K562 (cell line): ENCODE measurements around the gene ISCA1. TPM values are rescaled to one million over a fixed set of nuclear protein-coding genes. Genes with fewer than 3 reads are reported as not detected.
A peak's percentile ranks its signal among the peaks of the same experiment; 100 is the strongest.

Source experiments
- ATAC-seq: fragments of 200-7000 bp; cut with Tn5 transposase; 3 replicates; pipeline ENCODE4 v1.9.1; 2020; ENCODE audit warnings: moderate library complexity
- BruUV-seq: library from RNA; stranded (reverse); fragments of 400-500 nt; replicated peaks from 2 replicates; lab custom pipeline; 2021; lab: Mats Ljungman, UMichigan
- CTCF ChIA-PET: fragments of 300-600 bp; formaldehyde crosslinking; extraction: SDS; loops from one replicate; lab custom pipeline; 2021; ENCODE audit warnings: low intra/inter-chr PET ratio; lab: Yijun Ruan, JAX
- POLR2A ChIA-PET: fragments of 300-600, 350-650 bp; sonication (Branson Sonifier 250); formaldehyde crosslinking; extraction: SDS; loops from one replicate; lab custom pipeline; 2021; ENCODE audit warnings: antibody characterized with exemption, inconsistent platforms; lab: Yijun Ruan, JAX
- DNase-seq, 4 experiments: peaks; one replicate each; pipeline versions ENCODE4 v3.0.0 to v3.0.0-alpha.2; 2011 to 2018; ENCODE audit warnings: low spot score in 3 of 4, mixed read lengths in 3 of 4; ENCODE audit errors: extremely low read depth in 1 of 4
- FAIRE-seq: peaks from 2 replicates; lab custom pipeline; 2011; peaks lifted over from hg19 to GRCh38; lab: Jason Lieb, UNC
- H2AFZ ChIP-seq: 2 replicates; pipeline ENCODE4 v1.6.0; 2011; ENCODE audit warnings: low read depth, low read length, control low read depth, inconsistent platforms
- H3K27ac ChIP-seq: fragments of 200-600 bp; 3 replicates; pipeline ENCODE4 v1.8.0; 2011; ENCODE audit warnings: low read depth, mild to moderate bottlenecking, control low read depth, inconsistent platforms, low read length, moderate library complexity, mixed read lengths; ENCODE audit errors: extremely low read depth
- H3K27me3 ChIP-seq, 2 experiments: fragments of 300-600 bp in 1 of 2; 2 replicates in 1 of 2; 3 replicates in 1 of 2; pipeline versions ENCODE4 v1.6.0 to v1.8.0; 2011; ENCODE audit warnings: inconsistent platforms in 2 of 2, low read length in 2 of 2, mild to moderate bottlenecking in 1 of 2, mixed read lengths in 1 of 2, moderate library complexity in 1 of 2; ENCODE audit not compliant: control insufficient read depth in 2 of 2, insufficient read depth in 2 of 2
- H3K36me3 ChIP-seq: fragments of 300-600 bp; 3 replicates; pipeline ENCODE4 v1.8.0; 2011; ENCODE audit warnings: mild to moderate bottlenecking, low read length, inconsistent platforms; ENCODE audit not compliant: control insufficient read depth, insufficient read depth
- H3K4me1 ChIP-seq, 2 experiments: fragments of 200-600 bp in 1 of 2; replicated peaks in 1 of 2; 2 replicates in 1 of 2; 3 replicates in 1 of 2; pipeline versions ENCODE4 v1.5.1 to v1.8.0; 2011; ENCODE audit warnings: inconsistent platforms in 2 of 2, low read length in 2 of 2, mild to moderate bottlenecking in 1 of 2, mixed read lengths in 1 of 2, moderate library complexity in 1 of 2; ENCODE audit not compliant: control insufficient read depth in 2 of 2, insufficient read depth in 2 of 2
- H3K4me2 ChIP-seq: 2 replicates; pipeline ENCODE4 v1.6.1; 2011; ENCODE audit warnings: low read length, control low read depth, inconsistent platforms, mixed read lengths; ENCODE audit not compliant: insufficient read depth
- H3K4me3 ChIP-seq: fragments of 200-600 bp; sonication (generic), shearing (Covaris generic); 2 replicates; pipeline ENCODE4 v1.5.1; 2016; ENCODE audit warnings: control low read depth, inconsistent platforms
- H3K79me2 ChIP-seq: fragments of 200-600 bp; 3 replicates; pipeline ENCODE4 v1.8.0; 2011; ENCODE audit warnings: low read length, inconsistent platforms; ENCODE audit not compliant: control insufficient read depth, insufficient read depth
- H3K9ac ChIP-seq, 2 experiments: 2 replicates each; pipeline versions ENCODE4 v1.6.0 to v1.6.1; 2011; ENCODE audit warnings: low read depth in 2 of 2, low read length in 2 of 2, control low read depth in 1 of 2, inconsistent platforms in 1 of 2, mild to moderate bottlenecking in 1 of 2, mixed read lengths in 1 of 2; ENCODE audit not compliant: insufficient read depth in 1 of 2
- H3K9me1 ChIP-seq: one replicate; pipeline ENCODE4 v1.6.0; 2011; ENCODE audit warnings: inconsistent platforms, mild to moderate bottlenecking, low read length, moderate library complexity; ENCODE audit not compliant: control insufficient read depth, insufficient read depth
- H3K9me3 ChIP-seq: replicated peaks from 2 replicates; pipeline ENCODE4 v1.5.1; 2011; ENCODE audit warnings: low read depth, low read length, inconsistent platforms; ENCODE audit not compliant: control insufficient read depth, insufficient read depth
- H4K20me1 ChIP-seq: replicated peaks from 2 replicates; pipeline ENCODE4 v1.6.1; 2011; ENCODE audit warnings: low read length, inconsistent platforms, mixed read lengths; ENCODE audit not compliant: control insufficient read depth, insufficient read depth
- ATF7 ChIP-seq: fragments of 450-650 bp; IDR thresholded peaks from 2 replicates; pipeline ENCODE4 v1.7.1; 2014; ENCODE audit warnings: mild to moderate bottlenecking, moderate library complexity
- CEBPG ChIP-seq, 3 experiments: fragments of 200-800 bp in 1 of 3; sonication (Bioruptor generic) in 1 of 3; sonication (generic) in 1 of 3; formaldehyde crosslinking in 1 of 3; IDR thresholded peaks in 2 of 3; conservative IDR thresholded peaks in 1 of 3; 2 replicates each; pipeline versions ENCODE4 v1.6.1 to v1.8.0; 2016 to 2022; ENCODE audit warnings: missing compliant biosample characterization in 2 of 3, missing genetic modification characterization in 2 of 3, mild to moderate bottlenecking in 1 of 3, missing genetic modification reagents in 1 of 3
- CREM ChIP-seq: IDR thresholded peaks from 2 replicates; pipeline ENCODE4 v1.6.1; 2014; ENCODE audit warnings: antibody characterized with exemption, low read depth
- ESRRB ChIP-seq: fragments of 250-450 bp; sonication (Bioruptor Pico); IDR thresholded peaks from 2 replicates; pipeline ENCODE4 v1.5.0; 2020; ENCODE audit warnings: mild to moderate bottlenecking, moderate library complexity, borderline replicate concordance
- JUND ChIP-seq, 2 experiments: IDR thresholded peaks; 2 replicates in 1 of 2; 3 replicates in 1 of 2; pipeline ENCODE4 v1.6.1; 2011; ENCODE audit warnings: borderline replicate concordance in 2 of 2, low read depth in 2 of 2, low read length in 2 of 2, improper control_type of control experiment in 1 of 2, missing biosample characterization in 1 of 2, missing genetic modification characterization in 1 of 2, missing genetic modification reagents in 1 of 2
- RBFOX2 ChIP-seq: fragments of 200-400 bp; formaldehyde crosslinking; IDR thresholded peaks from 2 replicates; pipeline ENCODE4 v1.6.1; 2017; ENCODE audit warnings: low read depth, mild to moderate bottlenecking, low read length, moderate library complexity
- SMARCA4 ChIP-seq: fragments of 450-650 bp; IDR thresholded peaks from 2 replicates; pipeline ENCODE4 v1.6.1; 2016
- ZNF696 ChIP-seq: fragments of 250-450 bp; sonication (Bioruptor Pico); conservative IDR thresholded peaks from 2 replicates; pipeline ENCODE4 v1.4.0; 2020; ENCODE audit warnings: mild to moderate bottlenecking, moderate library complexity
- WGBS: fragments of 100-300 bp; shearing (Covaris generic); methylation state at CpG from one replicate; pipeline ENCODE4 v1.1.6; 2016; ENCODE audit warnings: low coverage, mixed read lengths; ENCODE audit not compliant: insufficient coverage; ENCODE audit errors: missing lambda C conversion rate; 5-methylcytosine and 5-hydroxymethylcytosine counted together
- in situ Hi-C: fragments of 300-500 bp; cut with MboI; formaldehyde crosslinking; loops from 4 replicates; pipeline ENCODE4 v1.15.0; 2018; ENCODE audit warnings: inconsistent platforms, mixed read lengths
- intact Hi-C: fragments of 100-400 bp; cut with micrococcal nuclease; formaldehyde crosslinking; loops from 2 replicates; pipeline ENCODE4 v1.14.2; 2022
- polyA plus RNA-seq, 8 experiments: library from polyadenylated mRNA; depleted of rRNA in 4 of 8; stranded (reverse) in 5 of 8; unstranded in 3 of 8; fragments of >200 nt; fragmentation: Nextera tagmentation in 2 of 8; fragmentation: Illumina TruSeq in 1 of 8; extraction: Ambion mirVana in 2 of 8; extraction: Trizol in 1 of 8; gene quantifications; 2 replicates each; pipeline versions ENCODE4 v1.2.1 to v1.2.3, GENCODE V29; 2011 to 2014; ENCODE audit warnings: inconsistent platforms in 1 of 8, missing spikeins in 1 of 8
- total RNA-seq, 7 experiments: library from RNA; depleted of rRNA in 6 of 7; stranded (reverse); fragments of >200 nt in 6 of 7; fragmentation: Illumina TruSeq in 2 of 7; extraction: Trizol in 2 of 7; gene quantifications; 2 replicates each; pipeline versions ENCODE4 v1.2.1 to v1.2.3, GENCODE V29; 2011 to 2021; ENCODE audit warnings: low replicate concordance in 1 of 7
- TF ChIP-seq, protein P1 (sequence below): fragments of 450-650 bp; IDR thresholded peaks from 2 replicates; pipeline ENCODE4 v1.6.1; 2017; ENCODE audit warnings: antibody characterized with exemption, mild to moderate bottlenecking
- TF ChIP-seq, protein P2 (sequence below): fragments of 450-650 bp; formaldehyde crosslinking; IDR thresholded peaks from 2 replicates; pipeline ENCODE4 v1.4.0; 2022; ENCODE audit warnings: mild to moderate bottlenecking, moderate library complexity
- TF ChIP-seq, protein P3 (sequence below), 3 experiments: IDR thresholded peaks in 2 of 3; conservative IDR thresholded peaks in 1 of 3; 2 replicates each; pipeline ENCODE4 v1.5.1; 2011 to 2012; ENCODE audit warnings: low read length in 3 of 3, mild to moderate bottlenecking in 3 of 3, control low read depth in 2 of 3, improper control_type of control experiment in 1 of 3, inconsistent platforms in 1 of 3, low read depth in 1 of 3, mixed read lengths in 1 of 3, moderate library complexity in 1 of 3; ENCODE audit not compliant: insufficient read depth in 2 of 3
- TF ChIP-seq, protein P4 (sequence below): fragments of 250-450 bp; sonication (Bioruptor Pico); IDR thresholded peaks from 2 replicates; pipeline ENCODE4 v1.4.0; 2020

Gene ISCA1
- total and polyA plus RNA-seq, 9 of the 15 experiments (the other 6 are each of a cell fraction or from before 2014, with no cell fraction given) = 6.5 to 27.1 (median 20.0) TPM

DNA sequence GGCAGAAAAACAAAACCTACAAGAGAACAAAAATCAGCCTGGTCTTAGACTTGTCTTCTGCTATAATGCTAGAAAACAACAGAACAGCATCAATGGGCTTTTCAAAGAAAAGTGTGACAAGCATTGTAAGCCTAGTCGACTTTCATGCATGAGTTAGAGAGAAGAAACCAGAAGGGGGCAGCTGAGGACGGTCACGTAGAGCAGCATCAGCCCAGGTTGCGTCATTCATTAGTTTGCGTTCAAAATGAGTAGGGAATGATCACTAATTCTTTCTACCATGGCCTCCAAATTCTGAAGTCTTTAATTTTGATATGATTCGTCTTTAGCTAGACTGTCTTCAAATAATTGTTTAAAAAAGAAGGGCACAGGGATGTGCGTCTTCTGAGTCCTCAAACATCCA is 4.7 kb upstream of the ISCA1 start:
- no peak overlapping the region for H3K4me3 ChIP-seq
- FAIRE-seq (peak; percentile 93), DNase-seq (peak in 3 of 4 experiments; percentile 7 to 71 (median 20)), ATAC-seq (peak; percentile 48)
- no peaks in the 10 kb centered on the region for H3K9me3 ChIP-seq
- H2AFZ ChIP-seq = 0 out of 2 replicates have a peak overlapping the region, but pooled peaks have one; percentile 36
- H4K20me1 ChIP-seq = no peaks in the 10 kb centered on the region
- intact Hi-C loops (loop anchor here (5.0 kb wide), 1 partner anchor 125 kb away; no protein-coding TSS in a partner anchor), in situ Hi-C loops (no loop called here)
- 3% methylated on average over 6 of the region's 7 CpGs for WGBS
- no peaks in the 10 kb centered on the region for H3K27me3 ChIP-seq
- no peak overlapping the region for H3K4me2 ChIP-seq
- peaks cover 8% of the 10 kb centered on the region; the same call in 1 of the 3 replicates for H3K36me3 ChIP-seq
- ChIA-PET CTCF (no interaction called here), POLR2A (interaction anchor here (1.2 kb wide), 1 partner anchor 11 kb away, joined by 3 read pairs; no protein-coding TSS in a partner anchor)
- no TSS peak for BruUV-seq
- H3K79me2 ChIP-seq = no peaks in the 10 kb centered on the region; the same call in 2 of the 3 replicates
- H3K27ac ChIP-seq = peak overlapping the region; percentile 60
- 0 out of 4 replicates have a peak overlapping the region, but pooled peaks of 1 of the 2 experiments have one; percentile 2 for H3K9ac ChIP-seq
- peaks cover 9 to 31% of the 10 kb centered on the region in 2 experiments; a peak in 4 of 5 replicates for H3K4me1 ChIP-seq
- H3K9me1 ChIP-seq = no peaks in the 10 kb centered on the region
- TF ChIP-seq CREM = peak; percentile 76
- TF ChIP-seq ZNF696 (CRISPR knock-in tag) = no peak
- TF ChIP-seq, protein P1, sequence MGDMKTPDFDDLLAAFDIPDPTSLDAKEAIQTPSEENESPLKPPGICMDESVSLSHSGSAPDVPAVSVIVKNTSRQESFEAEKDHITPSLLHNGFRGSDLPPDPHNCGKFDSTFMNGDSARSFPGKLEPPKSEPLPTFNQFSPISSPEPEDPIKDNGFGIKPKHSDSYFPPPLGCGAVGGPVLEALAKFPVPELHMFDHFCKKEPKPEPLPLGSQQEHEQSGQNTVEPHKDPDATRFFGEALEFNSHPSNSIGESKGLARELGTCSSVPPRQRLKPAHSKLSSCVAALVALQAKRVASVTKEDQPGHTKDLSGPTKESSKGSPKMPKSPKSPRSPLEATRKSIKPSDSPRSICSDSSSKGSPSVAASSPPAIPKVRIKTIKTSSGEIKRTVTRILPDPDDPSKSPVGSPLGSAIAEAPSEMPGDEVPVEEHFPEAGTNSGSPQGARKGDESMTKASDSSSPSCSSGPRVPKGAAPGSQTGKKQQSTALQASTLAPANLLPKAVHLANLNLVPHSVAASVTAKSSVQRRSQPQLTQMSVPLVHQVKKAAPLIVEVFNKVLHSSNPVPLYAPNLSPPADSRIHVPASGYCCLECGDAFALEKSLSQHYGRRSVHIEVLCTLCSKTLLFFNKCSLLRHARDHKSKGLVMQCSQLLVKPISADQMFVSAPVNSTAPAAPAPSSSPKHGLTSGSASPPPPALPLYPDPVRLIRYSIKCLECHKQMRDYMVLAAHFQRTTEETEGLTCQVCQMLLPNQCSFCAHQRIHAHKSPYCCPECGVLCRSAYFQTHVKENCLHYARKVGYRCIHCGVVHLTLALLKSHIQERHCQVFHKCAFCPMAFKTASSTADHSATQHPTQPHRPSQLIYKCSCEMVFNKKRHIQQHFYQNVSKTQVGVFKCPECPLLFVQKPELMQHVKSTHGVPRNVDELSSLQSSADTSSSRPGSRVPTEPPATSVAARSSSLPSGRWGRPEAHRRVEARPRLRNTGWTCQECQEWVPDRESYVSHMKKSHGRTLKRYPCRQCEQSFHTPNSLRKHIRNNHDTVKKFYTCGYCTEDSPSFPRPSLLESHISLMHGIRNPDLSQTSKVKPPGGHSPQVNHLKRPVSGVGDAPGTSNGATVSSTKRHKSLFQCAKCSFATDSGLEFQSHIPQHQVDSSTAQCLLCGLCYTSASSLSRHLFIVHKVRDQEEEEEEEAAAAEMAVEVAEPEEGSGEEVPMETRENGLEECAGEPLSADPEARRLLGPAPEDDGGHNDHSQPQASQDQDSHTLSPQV = peak; percentile 68
- no peak for TF ChIP-seq RBFOX2
- TF ChIP-seq ESRRB (CRISPR knock-in tag) = no peak
- TF ChIP-seq, protein P2, sequence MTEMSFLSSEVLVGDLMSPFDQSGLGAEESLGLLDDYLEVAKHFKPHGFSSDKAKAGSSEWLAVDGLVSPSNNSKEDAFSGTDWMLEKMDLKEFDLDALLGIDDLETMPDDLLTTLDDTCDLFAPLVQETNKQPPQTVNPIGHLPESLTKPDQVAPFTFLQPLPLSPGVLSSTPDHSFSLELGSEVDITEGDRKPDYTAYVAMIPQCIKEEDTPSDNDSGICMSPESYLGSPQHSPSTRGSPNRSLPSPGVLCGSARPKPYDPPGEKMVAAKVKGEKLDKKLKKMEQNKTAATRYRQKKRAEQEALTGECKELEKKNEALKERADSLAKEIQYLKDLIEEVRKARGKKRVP = 0 out of 2 replicates have a peak, but pooled peaks have one; percentile 33
- TF ChIP-seq ATF7 = peak; percentile 80; the same call in 1 of the 2 replicates
- peak; percentile 36; the same call in 1 of the 2 replicates for TF ChIP-seq SMARCA4
- peak; percentile 82 for TF ChIP-seq JUND (IDR thresholded peaks at IDR 0.05; ENCODE audit: borderline replicate concordance, low read depth, low read length)
- peak; percentile 78; the same call in 2 of the 3 replicates for TF ChIP-seq JUND (tag; IDR thresholded peaks at IDR 0.05; ENCODE audit: borderline replicate concordance, low read depth, low read length)
- peak; percentile 87 for TF ChIP-seq CEBPG (CRISPR knock-in tag; IDR thresholded peaks at IDR 0.05)
- peak; percentile 89 for TF ChIP-seq CEBPG (tag; conservative IDR thresholded peaks at IDR 0.05 in 1 of 2, IDR thresholded peaks at IDR 0.05 in 1 of 2)
- TF ChIP-seq, protein P3, sequence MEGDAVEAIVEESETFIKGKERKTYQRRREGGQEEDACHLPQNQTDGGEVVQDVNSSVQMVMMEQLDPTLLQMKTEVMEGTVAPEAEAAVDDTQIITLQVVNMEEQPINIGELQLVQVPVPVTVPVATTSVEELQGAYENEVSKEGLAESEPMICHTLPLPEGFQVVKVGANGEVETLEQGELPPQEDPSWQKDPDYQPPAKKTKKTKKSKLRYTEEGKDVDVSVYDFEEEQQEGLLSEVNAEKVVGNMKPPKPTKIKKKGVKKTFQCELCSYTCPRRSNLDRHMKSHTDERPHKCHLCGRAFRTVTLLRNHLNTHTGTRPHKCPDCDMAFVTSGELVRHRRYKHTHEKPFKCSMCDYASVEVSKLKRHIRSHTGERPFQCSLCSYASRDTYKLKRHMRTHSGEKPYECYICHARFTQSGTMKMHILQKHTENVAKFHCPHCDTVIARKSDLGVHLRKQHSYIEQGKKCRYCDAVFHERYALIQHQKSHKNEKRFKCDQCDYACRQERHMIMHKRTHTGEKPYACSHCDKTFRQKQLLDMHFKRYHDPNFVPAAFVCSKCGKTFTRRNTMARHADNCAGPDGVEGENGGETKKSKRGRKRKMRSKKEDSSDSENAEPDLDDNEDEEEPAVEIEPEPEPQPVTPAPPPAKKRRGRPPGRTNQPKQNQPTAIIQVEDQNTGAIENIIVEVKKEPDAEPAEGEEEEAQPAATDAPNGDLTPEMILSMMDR (IDR thresholded peaks at IDR 0.05 in 2 of 3, conservative IDR thresholded peaks at IDR 0.05 in 1 of 3; ENCODE audit: insufficient read depth in 2 of 3, low read depth in 1 of 3, low read length in 3 of 3) = peak; percentile 27 to 53 (median 46); a peak in 4 of 6 replicates
- TF ChIP-seq, protein P4, sequence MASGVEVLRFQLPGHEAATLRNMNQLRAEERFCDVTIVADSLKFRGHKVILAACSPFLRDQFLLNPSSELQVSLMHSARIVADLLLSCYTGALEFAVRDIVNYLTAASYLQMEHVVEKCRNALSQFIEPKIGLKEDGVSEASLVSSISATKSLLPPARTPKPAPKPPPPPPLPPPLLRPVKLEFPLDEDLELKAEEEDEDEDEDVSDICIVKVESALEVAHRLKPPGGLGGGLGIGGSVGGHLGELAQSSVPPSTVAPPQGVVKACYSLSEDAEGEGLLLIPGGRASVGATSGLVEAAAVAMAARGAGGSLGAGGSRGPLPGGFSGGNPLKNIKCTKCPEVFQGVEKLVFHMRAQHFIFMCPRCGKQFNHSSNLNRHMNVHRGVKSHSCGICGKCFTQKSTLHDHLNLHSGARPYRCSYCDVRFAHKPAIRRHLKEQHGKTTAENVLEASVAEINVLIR = no peak
